GM12801 (cell line): ENCODE results near the gene PBX1.

Experiments
- TF ChIP-seq, protein P1 (sequence below): IDR thresholded peaks from one replicate; pipeline ENCODE4 v1.5.1; 2011; ENCODE audit warnings: control low read depth; ENCODE audit not compliant: insufficient read length; ENCODE audit errors: extremely low read depth

PBX1 gene

DNA sequence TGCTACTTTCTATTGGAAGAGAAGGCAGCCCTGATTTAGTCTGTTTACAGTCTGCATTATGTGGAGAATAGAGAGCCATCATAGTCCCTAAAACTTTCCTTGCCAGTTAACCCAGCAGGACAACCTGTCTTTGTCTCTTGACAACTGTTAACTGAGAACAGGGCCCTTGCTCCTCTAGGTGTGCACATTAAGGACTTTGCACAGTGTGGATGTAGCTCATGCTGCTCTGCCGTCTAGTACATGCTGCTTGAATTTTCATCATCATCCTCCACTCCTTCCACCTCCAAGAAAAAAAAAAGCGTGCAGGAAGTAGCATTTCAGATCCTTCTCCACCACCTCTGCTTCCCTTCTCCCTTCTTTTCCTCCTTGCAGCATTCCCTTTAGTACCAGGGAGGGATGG, 91.5 kb downstream of the PBX1 start:
- TF ChIP-seq, protein P1, sequence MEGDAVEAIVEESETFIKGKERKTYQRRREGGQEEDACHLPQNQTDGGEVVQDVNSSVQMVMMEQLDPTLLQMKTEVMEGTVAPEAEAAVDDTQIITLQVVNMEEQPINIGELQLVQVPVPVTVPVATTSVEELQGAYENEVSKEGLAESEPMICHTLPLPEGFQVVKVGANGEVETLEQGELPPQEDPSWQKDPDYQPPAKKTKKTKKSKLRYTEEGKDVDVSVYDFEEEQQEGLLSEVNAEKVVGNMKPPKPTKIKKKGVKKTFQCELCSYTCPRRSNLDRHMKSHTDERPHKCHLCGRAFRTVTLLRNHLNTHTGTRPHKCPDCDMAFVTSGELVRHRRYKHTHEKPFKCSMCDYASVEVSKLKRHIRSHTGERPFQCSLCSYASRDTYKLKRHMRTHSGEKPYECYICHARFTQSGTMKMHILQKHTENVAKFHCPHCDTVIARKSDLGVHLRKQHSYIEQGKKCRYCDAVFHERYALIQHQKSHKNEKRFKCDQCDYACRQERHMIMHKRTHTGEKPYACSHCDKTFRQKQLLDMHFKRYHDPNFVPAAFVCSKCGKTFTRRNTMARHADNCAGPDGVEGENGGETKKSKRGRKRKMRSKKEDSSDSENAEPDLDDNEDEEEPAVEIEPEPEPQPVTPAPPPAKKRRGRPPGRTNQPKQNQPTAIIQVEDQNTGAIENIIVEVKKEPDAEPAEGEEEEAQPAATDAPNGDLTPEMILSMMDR: no peak

- TF ChIP-seq, protein P1: no peak
Measured at GRCh38 chr1:164651351-164651951, 92.5 kb downstream of the PBX1 start.

- TF ChIP-seq, protein P1: no peak
Measured at GRCh38 chr1:164653705-164654104, 94.7 kb downstream of the PBX1 start.

GRCh38 chr1:164654200-164654599, 95.2 kb downstream of the PBX1 start:
- TF ChIP-seq, protein P1: no peak

- TF ChIP-seq, protein P1: no peak
Measured at GRCh38 chr1:164658864-164659263, 99.9 kb downstream of the PBX1 start.

GRCh38 chr1:164659621-164660411, 100.8 kb downstream of the PBX1 start:
- TF ChIP-seq, protein P1: no peak

- TF ChIP-seq, protein P1: no peak
Measured at GRCh38 chr1:164660412-164660772, 101.4 kb downstream of the PBX1 start.
